Measurements from ENCODE around the gene FARSA. TPM values are rescaled to one million over a fixed set of nuclear protein-coding genes. Genes with fewer than 3 reads are reported as not detected.
"Not testable (repeated sequence)": the region's sequence is repeated elsewhere in the genome, so short reads cannot be mapped to it uniquely, and the experiment has no call there.

FARSA gene
- total and polyA plus RNA-seq, 3 experiments from 2014 or later, result 64.5 to 192 (median 188) TPM

DNA sequence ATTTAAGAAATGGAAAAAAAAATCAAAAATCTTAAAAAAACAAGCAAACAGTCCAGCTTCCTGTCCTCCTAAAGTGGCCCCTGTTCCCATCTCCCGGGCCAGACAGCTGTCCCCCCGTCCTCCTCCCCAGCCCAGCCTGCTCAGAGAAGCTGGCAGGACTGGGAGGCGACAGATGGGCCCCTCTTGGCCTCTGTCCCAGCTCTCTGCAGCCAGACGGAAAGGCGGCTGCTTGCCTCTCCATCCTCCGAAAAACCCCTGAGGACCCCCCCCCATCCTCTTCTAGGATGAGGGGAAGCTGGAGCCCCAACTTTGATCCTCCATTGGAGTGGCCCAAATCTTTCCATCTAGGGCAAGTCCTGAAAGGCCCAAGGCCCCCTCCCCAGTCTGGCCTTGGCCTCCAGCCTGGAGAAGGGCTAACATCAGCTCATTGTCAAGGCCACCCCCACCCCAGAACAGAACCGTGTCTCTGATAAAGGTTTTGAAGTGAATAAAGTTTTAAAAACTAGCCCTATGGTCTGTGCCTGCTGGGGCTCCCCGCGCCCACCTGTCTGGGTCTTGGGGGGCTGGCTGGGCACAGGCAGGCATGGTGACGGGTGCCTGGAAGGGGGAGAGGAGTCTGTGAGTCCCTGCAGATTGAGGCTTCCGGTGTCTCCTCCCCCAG is 19.8 kb upstream of the FARSA start:
- no peak for DNase-seq
- Histone ChIP-seq H3K36me3 (ENCODE audit: insufficient read depth, low read length) (peaks cover 38% of the 10 kb centered on the region), H3K4me3 (ENCODE audit: low read length) (no peak overlapping the region), H3K4me1 (ENCODE audit: insufficient read depth, low read length) (peaks cover 15% of the 10 kb centered on the region), H3K9me3 (ENCODE audit: low read length) (no peaks in the 10 kb centered on the region), H3K27me3 (ENCODE audit: insufficient read depth, low read length, poor library complexity, severe bottlenecking) (no peaks in the 10 kb centered on the region), H3K27ac (ENCODE audit: low read depth, low read length) (no peak overlapping the region)
- ChIA-PET POLR2A (interaction anchor here (0.5 kb wide), 1 partner anchor 768 kb away, joined by 4 read pairs; no protein-coding TSS in a partner anchor), CTCF (interaction anchor here (0.6 to 4.1 kb wide), 3 partner anchors 12 to 68 kb away, joined by 3 to 20 read pairs (median 4); no protein-coding TSS in a partner anchor)
- H3K4me3 Mint-ChIP-seq, result no peak overlapping the region
- H3K27ac Mint-ChIP-seq, result no peak overlapping the region
- no peaks in the 10 kb centered on the region for H3K9me3 Mint-ChIP-seq
- no peaks in the 10 kb centered on the region for H3K27me3 Mint-ChIP-seq
- peaks cover 0 to 76% (median 2%) of the 10 kb centered on the region in 3 donors for H3K36me3 Mint-ChIP-seq
- peaks cover 23 to 35% (median 24%) of the 10 kb centered on the region in 3 donors for H3K4me1 Mint-ChIP-seq

GRCh38 chr19:12952488-12953137 is 19.1 kb upstream of the FARSA start:
- Mint-ChIP-seq H3K27ac (peak overlapping the region in 1 of 8 donors; percentile 19), H3K27me3 (no peaks in the 10 kb centered on the region), H3K9me3 (no peaks in the 10 kb centered on the region), H3K4me3 (no peak overlapping the region), H3K36me3 (peaks cover 0 to 83% (median 2%) of the 10 kb centered on the region in 3 donors), H3K4me1 (peaks cover 26 to 38% (median 27%) of the 10 kb centered on the region in 3 donors)
- H3K27ac ChIP-seq (ENCODE audit: low read depth, low read length), result no peak overlapping the region
- peaks cover 15% of the 10 kb centered on the region for H3K4me1 ChIP-seq (ENCODE audit: insufficient read depth, low read length)
- H3K4me3 ChIP-seq (ENCODE audit: low read length), result no peak overlapping the region
- no peak for DNase-seq
- ChIA-PET POLR2A (no interaction called here), CTCF (interaction anchor here (1.0 to 4.1 kb wide), 2 partner anchors 13 to 67 kb away, joined by 4 to 20 read pairs; no protein-coding TSS in a partner anchor)
- H3K9me3 ChIP-seq (ENCODE audit: low read length), result no peaks in the 10 kb centered on the region
- H3K36me3 ChIP-seq (ENCODE audit: insufficient read depth, low read length), result peaks cover 44% of the 10 kb centered on the region
- no peaks in the 10 kb centered on the region for H3K27me3 ChIP-seq (ENCODE audit: insufficient read depth, low read length, poor library complexity, severe bottlenecking)

DNA sequence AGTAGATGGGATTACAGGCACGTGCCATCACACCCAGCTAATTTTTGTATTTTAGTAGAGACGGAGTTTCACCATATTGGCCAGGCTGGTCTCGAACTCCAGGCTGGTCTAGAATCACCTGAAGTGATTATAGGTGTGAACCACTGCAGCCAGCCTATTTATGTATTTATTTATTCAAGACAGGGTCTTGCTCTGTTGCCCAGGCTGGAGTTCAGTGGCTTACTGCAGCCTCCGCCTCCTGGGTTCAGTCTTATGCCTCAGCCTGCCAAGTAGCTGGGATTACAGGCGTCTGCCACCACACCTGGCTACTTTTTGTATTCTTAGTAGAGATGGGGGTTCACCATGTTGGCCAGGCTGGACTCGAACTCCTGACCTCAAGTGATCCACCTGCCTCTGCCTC is 18.5 kb upstream of the FARSA start:
- Mint-ChIP-seq H3K27ac (peak overlapping the region in 2 of 8 donors; percentile 82), H3K4me1 (peaks cover 26 to 39% (median 29%) of the 10 kb centered on the region in 3 donors), H3K36me3 (peaks cover 0 to 86% (median 2%) of the 10 kb centered on the region in 3 donors)
- H3K4me3 ChIP-seq (ENCODE audit: low read length); DNase-seq; H3K27me3 ChIP-seq (ENCODE audit: insufficient read depth, low read length, poor library complexity, severe bottlenecking); H3K27ac ChIP-seq (ENCODE audit: low read depth, low read length); H3K4me3 Mint-ChIP-seq; H3K9me3 ChIP-seq (ENCODE audit: low read length); POLR2A ChIA-PET; H3K9me3 Mint-ChIP-seq; H3K27me3 Mint-ChIP-seq: not testable (repeated sequence)
- H3K36me3 ChIP-seq (ENCODE audit: insufficient read depth, low read length), result peaks cover 47% of the 10 kb centered on the region
- H3K4me1 ChIP-seq (ENCODE audit: insufficient read depth, low read length), result peaks cover 18% of the 10 kb centered on the region
- CTCF ChIA-PET, result interaction anchor here (4.1 kb wide), 1 partner anchor 13 kb away, joined by 20 read pairs; no protein-coding TSS in a partner anchor

DNA sequence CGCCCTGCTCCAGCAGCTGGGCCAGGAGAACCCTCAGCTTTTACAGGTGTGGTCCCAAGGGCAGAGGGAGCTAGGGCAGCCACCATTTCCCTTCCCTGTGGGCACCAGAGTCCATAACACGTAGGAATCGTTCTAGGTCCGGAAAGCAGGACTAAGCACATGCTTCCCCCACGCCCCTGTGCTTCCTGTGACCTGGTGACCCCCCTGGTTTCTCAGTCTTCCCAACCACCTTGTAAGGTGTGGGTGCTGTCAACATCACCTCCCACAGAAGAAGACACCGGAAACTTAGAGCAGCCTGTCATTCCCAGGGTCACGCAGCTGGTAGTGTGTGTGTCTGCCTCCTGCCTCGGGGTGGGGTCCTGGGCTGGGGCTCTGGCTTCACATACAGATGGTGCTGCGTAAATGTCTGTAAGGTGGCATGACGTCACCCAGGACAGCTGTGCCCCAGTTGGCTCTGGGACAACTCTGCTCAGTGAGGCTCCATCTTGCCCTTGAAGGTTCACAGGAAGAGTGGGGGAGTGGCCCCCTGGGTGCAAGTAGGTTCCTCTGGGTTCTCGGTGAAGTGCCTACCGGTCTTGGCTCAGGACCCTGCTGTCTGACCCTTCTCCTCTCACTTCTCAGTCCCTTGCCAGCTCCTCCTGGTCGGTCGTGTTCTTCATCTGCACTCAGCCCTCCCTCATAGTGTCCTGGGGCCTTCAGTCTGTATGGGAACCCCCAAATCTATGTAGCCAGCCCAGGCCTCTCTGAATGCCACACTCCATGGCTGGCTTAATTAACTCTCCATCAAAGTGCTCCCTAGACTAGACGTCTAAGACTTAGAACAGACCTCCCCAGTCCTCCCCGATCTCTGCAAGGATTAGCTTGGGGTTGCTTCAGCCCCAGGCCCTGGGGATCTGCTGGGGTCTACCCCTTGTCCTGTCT is 16.1 kb upstream of the FARSA start:
- POLR2A ChIA-PET, result no interaction called here
- Mint-ChIP-seq H3K4me1 (peaks cover 24 to 40% (median 28%) of the 10 kb centered on the region in 3 donors), H3K36me3 (peaks cover 0 to 86% (median 3%) of the 10 kb centered on the region in 3 donors), H3K27ac (peak overlapping the region in 5 of 8 donors; percentile 33 to 79 (median 73)), H3K9me3 (peaks cover 0 to 2% (median 0%) of the 10 kb centered on the region in 5 donors), H3K27me3 (peaks cover 0 to 3% of the 10 kb centered on the region in 2 donors), H3K4me3 (peak overlapping the region in 1 of 7 donors; percentile 60)
- H3K4me3 ChIP-seq (ENCODE audit: low read length), result no peak overlapping the region
- H3K36me3 ChIP-seq (ENCODE audit: insufficient read depth, low read length), result peaks cover 50% of the 10 kb centered on the region
- DNase-seq, result no peak
- CTCF ChIA-PET, result interaction anchor here (0.9 to 4.1 kb wide), 3 partner anchors 16 to 65 kb away, joined by 3 to 20 read pairs (median 13); no protein-coding TSS in a partner anchor
- H3K27me3 ChIP-seq (ENCODE audit: insufficient read depth, low read length, poor library complexity, severe bottlenecking), result no peaks in the 10 kb centered on the region
- H3K9me3 ChIP-seq (ENCODE audit: low read length), result no peaks in the 10 kb centered on the region
- no peak overlapping the region for H3K27ac ChIP-seq (ENCODE audit: low read depth, low read length)
- H3K4me1 ChIP-seq (ENCODE audit: insufficient read depth, low read length), result peaks cover 20% of the 10 kb centered on the region

DNA sequence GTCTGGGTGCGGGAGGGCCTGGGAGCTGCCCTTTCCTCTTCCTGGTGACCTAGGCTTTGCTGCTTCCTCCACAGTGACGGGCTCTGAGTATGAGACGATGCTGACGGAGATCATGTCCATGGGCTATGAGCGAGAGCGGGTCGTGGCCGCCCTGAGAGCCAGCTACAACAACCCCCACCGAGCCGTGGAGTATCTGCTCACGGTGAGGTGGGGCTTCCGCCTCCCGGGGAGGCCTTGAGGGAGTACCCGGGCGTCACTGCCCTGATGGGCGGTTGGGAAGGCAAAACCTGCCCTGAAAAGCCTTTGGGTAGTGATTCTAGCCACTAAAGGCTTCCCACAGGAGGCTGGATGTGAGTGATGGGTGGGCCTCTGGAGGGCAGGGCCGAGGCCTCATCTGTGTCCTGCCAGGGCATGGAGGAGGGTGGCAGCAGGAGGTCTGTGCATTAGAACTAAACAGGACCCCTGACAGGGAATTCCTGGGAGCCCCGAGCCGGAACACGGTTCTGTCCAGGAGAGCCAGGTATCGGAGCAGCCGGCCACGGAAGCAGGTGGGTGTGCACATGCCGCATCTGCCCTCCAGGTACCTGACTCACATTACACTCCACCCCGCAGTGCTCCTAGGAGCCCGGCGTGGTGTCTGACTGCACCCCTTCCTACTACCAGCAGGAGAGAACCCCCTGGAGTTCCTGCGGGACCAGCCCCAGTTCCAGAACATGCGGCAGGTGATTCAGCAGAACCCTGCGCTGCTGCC is 15.3 kb upstream of the FARSA start:
- no peaks in the 10 kb centered on the region for H3K27me3 ChIP-seq (ENCODE audit: insufficient read depth, low read length, poor library complexity, severe bottlenecking)
- H3K9me3 ChIP-seq (ENCODE audit: low read length), result no peaks in the 10 kb centered on the region
- Mint-ChIP-seq H3K27me3 (peaks cover 0 to 3% of the 10 kb centered on the region in 2 donors), H3K36me3 (peaks cover 0 to 85% (median 4%) of the 10 kb centered on the region in 3 donors), H3K27ac (peak overlapping the region in 2 of 8 donors; percentile 33 to 63), H3K4me1 (peaks cover 22 to 40% (median 26%) of the 10 kb centered on the region in 3 donors), H3K9me3 (peaks cover 0 to 2% (median 0%) of the 10 kb centered on the region in 5 donors), H3K4me3 (peak overlapping the region in 1 of 7 donors; percentile 30)
- POLR2A ChIA-PET, result interaction anchor here (3.8 kb wide), 1 partner anchor 8 kb away, joined by 12 read pairs; the partner anchor contains the start of gene GADD45GIP1
- peaks cover 53% of the 10 kb centered on the region for H3K36me3 ChIP-seq (ENCODE audit: insufficient read depth, low read length)
- peaks cover 23% of the 10 kb centered on the region for H3K4me1 ChIP-seq (ENCODE audit: insufficient read depth, low read length)
- no peak for DNase-seq
- CTCF ChIA-PET, result interaction anchor here (2.6 kb wide), 1 partner anchor 17 kb away, joined by 13 read pairs; no protein-coding TSS in a partner anchor
- H3K4me3 ChIP-seq (ENCODE audit: low read length), result no peak overlapping the region
- no peak overlapping the region for H3K27ac ChIP-seq (ENCODE audit: low read depth, low read length)

GRCh38 chr19:12947702-12948611 is 14.4 kb upstream of the FARSA start:
- Mint-ChIP-seq H3K4me3 (peak overlapping the region in 5 of 7 donors; percentile 8 to 64 (median 27)), H3K9me3 (peaks cover 0 to 2% (median 0%) of the 10 kb centered on the region in 5 donors), H3K4me1 (peaks cover 29 to 47% (median 31%) of the 10 kb centered on the region in 3 donors), H3K27ac (peak overlapping the region in 6 of 8 donors; percentile 4 to 80 (median 66)), H3K36me3 (peaks cover 5 to 85% (median 9%) of the 10 kb centered on the region in 3 donors), H3K27me3 (peaks cover 0 to 5% of the 10 kb centered on the region in 2 donors)
- Histone ChIP-seq H3K27ac (ENCODE audit: low read depth, low read length) (no peak overlapping the region), H3K27me3 (ENCODE audit: insufficient read depth, low read length, poor library complexity, severe bottlenecking) (no peaks in the 10 kb centered on the region), H3K9me3 (ENCODE audit: low read length) (no peaks in the 10 kb centered on the region), H3K4me3 (ENCODE audit: low read length) (no peak overlapping the region), H3K36me3 (ENCODE audit: insufficient read depth, low read length) (peaks cover 60% of the 10 kb centered on the region), H3K4me1 (ENCODE audit: insufficient read depth, low read length) (peaks cover 23% of the 10 kb centered on the region)
- POLR2A ChIA-PET, result interaction anchor here (1.1 to 3.8 kb wide), 2 partner anchors 8 to 10 kb away, joined by 4 to 12 read pairs; partner anchors contain the start of gene GADD45GIP1
- DNase-seq, result no peak
- CTCF ChIA-PET, result interaction anchor here (1.4 to 2.6 kb wide), 2 partner anchors 9 to 17 kb away, joined by 4 to 13 read pairs; partner anchors contain the start of gene GADD45GIP1

All from CD8-positive, alpha-beta memory T cell (primary cell).